HEK293T (cell line): ENCODE results near the gene ZFP92.

Source experiments
- BHLHE40 ChIP-seq: fragments of 450-650 bp; IDR thresholded peaks from 2 replicates; pipeline ENCODE4 v1.6.1; 2016; ENCODE audit warnings: mild to moderate bottlenecking, moderate library complexity, borderline replicate concordance
- CTBP1 ChIP-seq: fragments of 450-650 bp; IDR thresholded peaks from 2 replicates; pipeline ENCODE4 v1.6.1; 2016; ENCODE audit warnings: borderline replicate concordance
- FOXK2 ChIP-seq: fragments of 450-650 bp; IDR thresholded peaks from 2 replicates; pipeline ENCODE4 v1.6.1; 2016; ENCODE audit warnings: mild to moderate bottlenecking
- FOXM1 ChIP-seq: fragments of 450-650 bp; IDR thresholded peaks from 2 replicates; pipeline ENCODE4 v1.6.1; 2017; ENCODE audit warnings: mild to moderate bottlenecking, borderline replicate concordance
- NFRKB ChIP-seq: fragments of 450-650 bp; IDR thresholded peaks from 2 replicates; pipeline ENCODE4 v1.6.1; 2016; ENCODE audit warnings: mild to moderate bottlenecking, moderate library complexity
- SP1 ChIP-seq: fragments of 450-650 bp; IDR thresholded peaks from 2 replicates; pipeline ENCODE4 v1.6.1; 2017
- SUZ12 ChIP-seq: fragments of 450-650 bp; IDR thresholded peaks from 2 replicates; pipeline ENCODE4 v1.6.1; 2016; ENCODE audit warnings: mild to moderate bottlenecking
- TARDBP ChIP-seq: fragments of 450-650 bp; IDR thresholded peaks from 2 replicates; pipeline ENCODE4 v1.6.1; 2016

DNA sequence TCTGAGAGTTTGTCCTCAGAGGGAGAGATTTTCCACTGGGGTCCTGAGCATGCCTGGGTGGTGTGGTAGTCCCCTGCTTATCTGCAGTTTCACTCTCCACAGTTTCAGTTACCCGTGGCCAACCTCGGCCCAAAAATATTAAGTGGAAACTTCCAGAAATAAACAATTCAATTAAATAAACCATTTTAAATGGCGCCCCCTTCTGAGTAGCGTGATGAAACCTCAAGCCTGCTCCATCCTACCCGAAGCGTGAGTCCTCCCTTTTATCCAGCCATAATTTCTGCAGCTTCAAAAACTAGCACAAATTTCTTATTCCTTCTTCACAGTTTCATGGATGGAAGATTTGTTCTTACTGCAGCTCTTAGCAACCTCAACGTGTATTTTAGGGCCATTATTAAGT lies 36.8 kb upstream of the ZFP92 start:
- TF ChIP-seq SP1 = no peak
- TF ChIP-seq FOXM1 = no peak
- TF ChIP-seq NFRKB = no peak
- no peak for TF ChIP-seq BHLHE40
- TF ChIP-seq FOXK2 = no peak
- no peak for TF ChIP-seq SUZ12
- TF ChIP-seq TARDBP = no peak
- TF ChIP-seq CTBP1 = no peak
